CD4-positive, alpha-beta T cell (primary cell): ENCODE measurements around the gene SFMBT2. TPM values are rescaled to one million over a fixed set of nuclear protein-coding genes. Genes with fewer than 3 reads are reported as not detected.

Experiments
- ATAC-seq: fragments of 200-7000 bp; cut with Tn5 transposase; one replicate; pipeline ENCODE4 v1.10.0; 2022; ENCODE audit warnings: mild to moderate bottlenecking; ENCODE audit not compliant: poor library complexity
- CTCF ChIA-PET: fragments of 350-600 bp; sonication (Branson Sonifier 250); formaldehyde crosslinking; loops from one replicate; lab custom pipeline; 2021; ENCODE audit warnings: antibody characterized with exemption, inconsistent platforms; lab: Charles Lee
- POLR2A ChIA-PET: fragments of 350-600 bp; sonication (Branson Sonifier 250); formaldehyde crosslinking; loops from one replicate; lab custom pipeline; 2021; ENCODE audit warnings: antibody characterized with exemption, inconsistent platforms; lab: Charles Lee
- DNase-seq, 14 experiments: peaks; one replicate each; pipeline ENCODE4 v3.0.0-alpha.2; 2013 to 2020; ENCODE audit warnings: mixed read lengths in 2 of 14
- H3K27ac ChIP-seq, 2 donors: one replicate each; pipeline versions ENCODE4 v1.5.1 to v1.7.0; 2013; ENCODE audit warnings: low read length in 2 of 2, low read depth in 1 of 2, mild to moderate bottlenecking in 1 of 2
- H3K27me3 ChIP-seq, 2 experiments: 1 replicate in 1 of 2; 2 replicates in 1 of 2; pipeline versions ENCODE4 v1.6.1 to v1.7.0; 2013; ENCODE audit warnings: low read length in 2 of 2, control low read depth in 1 of 2, mild to moderate bottlenecking in 1 of 2, moderate library complexity in 1 of 2; ENCODE audit not compliant: insufficient read depth in 2 of 2, control insufficient read depth in 1 of 2
- H3K36me3 ChIP-seq: one replicate; pipeline ENCODE4 v1.6.1; 2013; ENCODE audit warnings: low read length, control low read depth; ENCODE audit not compliant: insufficient read depth
- H3K4me1 ChIP-seq: one replicate; pipeline ENCODE4 v1.6.1; 2013; ENCODE audit warnings: low read length, control low read depth; ENCODE audit not compliant: insufficient read depth
- H3K4me3 ChIP-seq: one replicate; pipeline ENCODE4 v1.5.1; 2013; ENCODE audit warnings: mild to moderate bottlenecking, low read length, moderate library complexity
- H3K9me3 ChIP-seq, 2 experiments: 1 replicate in 1 of 2; 2 replicates in 1 of 2; pipeline versions ENCODE4 v1.6.1 to v1.7.0; 2013; ENCODE audit warnings: low read length in 2 of 2, mild to moderate bottlenecking in 2 of 2, control low read depth in 1 of 2, moderate library complexity in 1 of 2; ENCODE audit not compliant: control insufficient read depth in 1 of 2, insufficient read depth in 1 of 2
- H3K27ac Mint-ChIP-seq: one replicate; pipeline ENCODE4 v1.8.0; 2020; ENCODE audit warnings: mixed read lengths
- H3K27me3 Mint-ChIP-seq: one replicate; pipeline ENCODE4 v1.8.0; 2021; ENCODE audit warnings: mixed read lengths
- H3K36me3 Mint-ChIP-seq: one replicate; pipeline ENCODE4 v1.8.0; 2021; ENCODE audit warnings: low read depth, mixed read lengths
- H3K4me1 Mint-ChIP-seq: one replicate; pipeline ENCODE4 v1.8.0; 2021; ENCODE audit warnings: low read depth, mixed read lengths
- H3K4me3 Mint-ChIP-seq: one replicate; pipeline ENCODE4 v1.8.0; 2020; ENCODE audit warnings: mild to moderate bottlenecking, mixed read lengths
- H3K9me3 Mint-ChIP-seq: one replicate; pipeline ENCODE4 v1.8.0; 2020; ENCODE audit warnings: mixed read lengths
- intact Hi-C, 2 experiments: fragments of 100-400 bp; cut with DNase I in 1 of 2; cut with micrococcal nuclease in 1 of 2; formaldehyde crosslinking; loops; one replicate each; pipeline versions ENCODE4 v1.15.1 to v1.9.0; 2023 to 2025; cut with DNase I, micrococcal nuclease
- total RNA-seq, 174 experiments: library from RNA in 2 of 174; stranded (reverse) in 2 of 174; gene quantifications; one replicate each; pipeline ENCODE4 v1.2.3 and lab custom pipeline; 2021 to 2026
- TF ChIP-seq, protein P1 (sequence below): fragments of 200-600 bp; IDR thresholded peaks from one replicate; pipeline ENCODE4 v1.8.0; 2022; ENCODE audit warnings: antibody characterized with exemption, mild to moderate bottlenecking

Gene SFMBT2
- total RNA-seq, 2 experiments from 2014 or later = 41.0 to 42.0 TPM

GRCh38 chr10:7457478-7458316, 46.9 kb upstream of the SFMBT2 start:
- Histone ChIP-seq H3K27ac (no peak overlapping the region), H3K27me3 (no peaks in the 10 kb centered on the region), H3K36me3 (no peaks in the 10 kb centered on the region), H3K9me3 (no peaks in the 10 kb centered on the region), H3K4me1 (no peaks in the 10 kb centered on the region), H3K4me3 (no peak overlapping the region)
- Mint-ChIP-seq H3K9me3 (no peaks in the 10 kb centered on the region), H3K36me3 (no peaks in the 10 kb centered on the region), H3K27me3 (no peaks in the 10 kb centered on the region), H3K4me3 (no peak overlapping the region), H3K4me1 (no peaks in the 10 kb centered on the region), H3K27ac (no peak overlapping the region)
- POLR2A ChIA-PET = interaction anchor here (0.7 kb wide), 1 partner anchor 1172 kb away, joined by 3 read pairs; no protein-coding TSS in a partner anchor
- no peak for ATAC-seq
- TF ChIP-seq, protein P1, sequence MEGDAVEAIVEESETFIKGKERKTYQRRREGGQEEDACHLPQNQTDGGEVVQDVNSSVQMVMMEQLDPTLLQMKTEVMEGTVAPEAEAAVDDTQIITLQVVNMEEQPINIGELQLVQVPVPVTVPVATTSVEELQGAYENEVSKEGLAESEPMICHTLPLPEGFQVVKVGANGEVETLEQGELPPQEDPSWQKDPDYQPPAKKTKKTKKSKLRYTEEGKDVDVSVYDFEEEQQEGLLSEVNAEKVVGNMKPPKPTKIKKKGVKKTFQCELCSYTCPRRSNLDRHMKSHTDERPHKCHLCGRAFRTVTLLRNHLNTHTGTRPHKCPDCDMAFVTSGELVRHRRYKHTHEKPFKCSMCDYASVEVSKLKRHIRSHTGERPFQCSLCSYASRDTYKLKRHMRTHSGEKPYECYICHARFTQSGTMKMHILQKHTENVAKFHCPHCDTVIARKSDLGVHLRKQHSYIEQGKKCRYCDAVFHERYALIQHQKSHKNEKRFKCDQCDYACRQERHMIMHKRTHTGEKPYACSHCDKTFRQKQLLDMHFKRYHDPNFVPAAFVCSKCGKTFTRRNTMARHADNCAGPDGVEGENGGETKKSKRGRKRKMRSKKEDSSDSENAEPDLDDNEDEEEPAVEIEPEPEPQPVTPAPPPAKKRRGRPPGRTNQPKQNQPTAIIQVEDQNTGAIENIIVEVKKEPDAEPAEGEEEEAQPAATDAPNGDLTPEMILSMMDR = no peak
- DNase-seq = peak in 1 of 14 experiments; percentile 17
- intact Hi-C loops = no loop called here
- CTCF ChIA-PET = no interaction called here

- intact Hi-C loops = no loop called here
- POLR2A ChIA-PET = no interaction called here
- Histone ChIP-seq H3K27ac (no peak overlapping the region), H3K9me3 (peaks cover 3 to 15% of the 10 kb centered on the region in 2 experiments), H3K4me1 (no peaks in the 10 kb centered on the region), H3K4me3 (no peak overlapping the region), H3K27me3 (no peaks in the 10 kb centered on the region), H3K36me3 (no peaks in the 10 kb centered on the region)
- no peak overlapping the region for H3K4me3 Mint-ChIP-seq
- TF ChIP-seq, protein P1 = no peak
- no peaks in the 10 kb centered on the region for H3K4me1 Mint-ChIP-seq
- ATAC-seq (no peak), DNase-seq (no peak)
- no peaks in the 10 kb centered on the region for H3K27me3 Mint-ChIP-seq
- peaks cover 15% of the 10 kb centered on the region for H3K9me3 Mint-ChIP-seq
- H3K27ac Mint-ChIP-seq = no peak overlapping the region
- peaks cover 7% of the 10 kb centered on the region for H3K36me3 Mint-ChIP-seq
- CTCF ChIA-PET = no interaction called here
These were observed 38.3 kb upstream of the SFMBT2 start for GRCh38 chr10:7449063-7449695.

- no peak overlapping the region for H3K4me3 ChIP-seq
- peaks cover 15% of the 10 kb centered on the region for H3K9me3 Mint-ChIP-seq
- H3K4me1 Mint-ChIP-seq = no peaks in the 10 kb centered on the region
- ATAC-seq (no peak), DNase-seq (peak in 1 of 14 experiments; percentile 18)
- H3K9me3 ChIP-seq = peaks cover 3 to 15% of the 10 kb centered on the region in 2 experiments
- H3K36me3 Mint-ChIP-seq = peaks cover 7% of the 10 kb centered on the region
- H3K27ac ChIP-seq = no peak overlapping the region
- H3K27me3 ChIP-seq = no peaks in the 10 kb centered on the region
- H3K27me3 Mint-ChIP-seq = no peaks in the 10 kb centered on the region
- H3K4me3 Mint-ChIP-seq = no peak overlapping the region
- no peaks in the 10 kb centered on the region for H3K4me1 ChIP-seq
- TF ChIP-seq, protein P1 = no peak
- ChIA-PET POLR2A (interaction anchor here (1.3 kb wide), 1 partner anchor 9 kb away, joined by 3 read pairs; no protein-coding TSS in a partner anchor), CTCF (interaction anchor here (1.0 kb wide), 1 partner anchor 41 kb away, joined by 3 read pairs; no protein-coding TSS in a partner anchor)
- no peak overlapping the region for H3K27ac Mint-ChIP-seq
- no peaks in the 10 kb centered on the region for H3K36me3 ChIP-seq
- intact Hi-C loops = no loop called here
These were observed 34.8 kb upstream of the SFMBT2 start for GRCh38 chr10:7445474-7446185.
